ENCODE results near the gene SLC40A1.
"Not testable (repeated sequence)": the region's sequence is repeated elsewhere in the genome, so short reads cannot be mapped to it uniquely, and the experiment has no call there.

SLC40A1 gene

GRCh38 chr2:189580658-189581353 lies at the start of gene SLC40A1:
SLC40A1 (minus strand) TSS chr2:189580786; CDS start chr2:189580460, 326 bp downstream.
- DNase-seq (ENCODE audit: low read depth in 2 of 2): peak in 1 of 2 donors; percentile 20

- DNase-seq (ENCODE audit: low read depth in 2 of 2): no peak
Measured at GRCh38 chr2:189629531-189630453, 49.2 kb upstream of the SLC40A1 start.

GRCh38 chr2:189628817-189629530 lies 48.4 kb upstream of the SLC40A1 start:
- no peak for DNase-seq (ENCODE audit: low read depth in 2 of 2)

GRCh38 chr2:189627789-189628188 lies 47.2 kb upstream of the SLC40A1 start:
- no peak for DNase-seq (ENCODE audit: low read depth in 2 of 2)

GRCh38 chr2:189625636-189626035 lies 45.0 kb upstream of the SLC40A1 start:
- no peak for DNase-seq (ENCODE audit: low read depth in 2 of 2)

GRCh38 chr2:189624648-189625355 lies 44.2 kb upstream of the SLC40A1 start:
- no peak for DNase-seq (ENCODE audit: low read depth in 2 of 2)

GRCh38 chr2:189623049-189623448 lies 42.5 kb upstream of the SLC40A1 start:
- DNase-seq (ENCODE audit: low read depth in 2 of 2): no peak

GRCh38 chr2:189621781-189622180 lies 41.2 kb upstream of the SLC40A1 start:
- no peak for DNase-seq (ENCODE audit: low read depth in 2 of 2)

- DNase-seq (ENCODE audit: low read depth in 2 of 2): no peak
Measured at GRCh38 chr2:189618197-189618596, 37.6 kb upstream of the SLC40A1 start.

GRCh38 chr2:189614585-189614984 lies 34.0 kb upstream of the SLC40A1 start:
- DNase-seq (ENCODE audit: low read depth in 2 of 2): no peak

- DNase-seq (ENCODE audit: low read depth in 2 of 2): no peak
Measured at GRCh38 chr2:189613650-189614420, 33.2 kb upstream of the SLC40A1 start.

- DNase-seq (ENCODE audit: low read depth in 2 of 2): no peak
Measured at GRCh38 chr2:189613077-189613636, 32.6 kb upstream of the SLC40A1 start.

GRCh38 chr2:189610700-189611099 lies 30.1 kb upstream of the SLC40A1 start:
- DNase-seq (ENCODE audit: low read depth in 2 of 2): no peak

GRCh38 chr2:189609853-189610252 lies 29.3 kb upstream of the SLC40A1 start:
- DNase-seq (ENCODE audit: low read depth in 2 of 2): no peak

GRCh38 chr2:189609423-189609816 lies 28.8 kb upstream of the SLC40A1 start:
- DNase-seq (ENCODE audit: low read depth in 2 of 2): no peak

- no peak for DNase-seq (ENCODE audit: low read depth in 2 of 2)
Measured at GRCh38 chr2:189608795-189609422, 28.3 kb upstream of the SLC40A1 start.

GRCh38 chr2:189608170-189608569 lies 27.6 kb upstream of the SLC40A1 start:
- no peak for DNase-seq (ENCODE audit: low read depth in 2 of 2)

GRCh38 chr2:189602233-189602632 lies 21.6 kb upstream of the SLC40A1 start:
- no peak for DNase-seq (ENCODE audit: low read depth in 2 of 2)

- DNase-seq (ENCODE audit: low read depth in 2 of 2): not testable (repeated sequence)
Measured at GRCh38 chr2:189601652-189602051, 21.1 kb upstream of the SLC40A1 start.

GRCh38 chr2:189601043-189601442 lies 20.5 kb upstream of the SLC40A1 start:
- no peak for DNase-seq (ENCODE audit: low read depth in 2 of 2)

All from activated CD8-positive, alpha-beta memory T cell treated with anti-CD3 and anti-CD28 coated beads for 4 hours (primary cell).